ENCODE measurements around the gene FANCD2OS. TPM values are rescaled to one million over a fixed set of nuclear protein-coding genes. Genes with fewer than 3 reads are reported as not detected.
"Not testable (repeated sequence)": the region's sequence is repeated elsewhere in the genome, so short reads cannot be mapped to it uniquely, and the experiment has no call there.

The FANCD2OS gene
- total and polyA plus RNA-seq, 2 donors from 2014 or later, result not detected

DNA sequence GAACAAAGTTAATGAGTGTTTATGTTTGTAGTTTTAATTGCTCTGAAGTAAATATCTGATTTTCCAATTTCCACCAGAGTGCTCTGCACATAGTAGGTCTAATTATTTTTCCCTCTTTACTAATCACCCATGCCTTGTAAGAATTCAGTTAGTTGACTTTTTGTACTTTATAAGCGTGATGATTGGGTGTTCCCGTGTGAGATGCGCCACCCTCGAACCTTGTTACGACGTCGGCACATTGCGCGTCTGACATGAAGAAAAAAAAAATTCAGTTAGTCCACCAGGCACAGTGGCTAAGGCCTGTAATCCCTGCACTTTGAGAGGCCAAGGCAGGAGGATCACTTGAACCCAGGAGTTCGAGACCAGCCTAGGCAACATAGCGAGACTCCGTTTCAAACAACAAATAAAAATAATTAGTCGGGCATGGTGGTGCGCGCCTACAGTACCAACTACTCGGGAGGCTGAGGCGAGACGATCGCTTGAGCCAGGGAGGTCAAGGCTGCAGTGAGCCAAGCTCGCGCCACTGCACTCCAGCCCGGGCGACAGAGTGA is 33.0 kb upstream of the FANCD2OS start:
- TF ChIP-seq, protein P1, sequence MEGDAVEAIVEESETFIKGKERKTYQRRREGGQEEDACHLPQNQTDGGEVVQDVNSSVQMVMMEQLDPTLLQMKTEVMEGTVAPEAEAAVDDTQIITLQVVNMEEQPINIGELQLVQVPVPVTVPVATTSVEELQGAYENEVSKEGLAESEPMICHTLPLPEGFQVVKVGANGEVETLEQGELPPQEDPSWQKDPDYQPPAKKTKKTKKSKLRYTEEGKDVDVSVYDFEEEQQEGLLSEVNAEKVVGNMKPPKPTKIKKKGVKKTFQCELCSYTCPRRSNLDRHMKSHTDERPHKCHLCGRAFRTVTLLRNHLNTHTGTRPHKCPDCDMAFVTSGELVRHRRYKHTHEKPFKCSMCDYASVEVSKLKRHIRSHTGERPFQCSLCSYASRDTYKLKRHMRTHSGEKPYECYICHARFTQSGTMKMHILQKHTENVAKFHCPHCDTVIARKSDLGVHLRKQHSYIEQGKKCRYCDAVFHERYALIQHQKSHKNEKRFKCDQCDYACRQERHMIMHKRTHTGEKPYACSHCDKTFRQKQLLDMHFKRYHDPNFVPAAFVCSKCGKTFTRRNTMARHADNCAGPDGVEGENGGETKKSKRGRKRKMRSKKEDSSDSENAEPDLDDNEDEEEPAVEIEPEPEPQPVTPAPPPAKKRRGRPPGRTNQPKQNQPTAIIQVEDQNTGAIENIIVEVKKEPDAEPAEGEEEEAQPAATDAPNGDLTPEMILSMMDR (IDR thresholded peaks at IDR 0.05; ENCODE audit: borderline replicate concordance, extremely low read depth, insufficient read depth), result no peak
- no peak overlapping the region for H3K9ac ChIP-seq (ENCODE audit: low read length in 3 of 3)
- no peak for FAIRE-seq

DNA sequence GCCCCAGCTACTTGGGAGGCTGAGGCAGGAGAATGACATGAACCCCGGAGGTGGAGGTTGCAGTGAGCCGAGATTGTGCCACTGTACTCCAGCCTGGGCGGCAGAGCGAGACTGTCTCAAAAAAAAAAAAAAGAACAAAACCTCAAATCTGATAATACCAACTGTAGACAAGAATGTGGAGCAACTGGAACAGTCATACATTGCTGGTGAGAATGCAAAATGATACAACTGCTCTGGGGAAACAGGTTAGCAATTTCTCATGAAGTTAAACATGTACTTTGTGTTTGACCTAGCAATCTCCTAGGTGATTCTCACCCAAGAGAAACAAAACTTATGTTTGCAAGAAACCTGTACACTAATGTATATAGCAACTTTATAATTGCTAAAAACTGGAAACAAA is 29.1 kb upstream of the FANCD2OS start:
- Histone ChIP-seq H3K27ac (ENCODE audit: low read depth in 2 of 2, low read length in 2 of 2) (no peak overlapping the region), H3K9ac (ENCODE audit: low read length in 3 of 3) (no peak overlapping the region), H3K9me3 (ENCODE audit: control insufficient read depth in 2 of 3, insufficient read depth in 1 of 3, low read length in 3 of 3) (no peaks in the 10 kb centered on the region), H3K4me3 (ENCODE audit: low read length in 3 of 3) (no peak overlapping the region), H3K27me3 (ENCODE audit: control insufficient read depth, insufficient read depth, low read length) (no peaks in the 10 kb centered on the region), H3K4me1 (ENCODE audit: control insufficient read depth in 2 of 3, insufficient read depth in 2 of 3, low read depth in 1 of 3, low read length in 3 of 3) (no peaks in the 10 kb centered on the region), H3K36me3 (ENCODE audit: control insufficient read depth in 2 of 3, insufficient read depth in 3 of 3, low read length in 3 of 3) (no peaks in the 10 kb centered on the region)
- TF ChIP-seq, protein P1 (IDR thresholded peaks at IDR 0.05; ENCODE audit: borderline replicate concordance, extremely low read depth, insufficient read depth), result no peak
- DNase-seq (no peak), FAIRE-seq (no peak)
- intact Hi-C loops (cut with DNase I), result no loop called here

More for the DNA sequence above, 33.0 kb upstream of the FANCD2OS start:
- no peaks in the 10 kb centered on the region for H3K36me3 ChIP-seq (ENCODE audit: control insufficient read depth in 2 of 3, insufficient read depth in 3 of 3, low read length in 3 of 3)
- no peaks in the 10 kb centered on the region for H3K27me3 ChIP-seq (ENCODE audit: control insufficient read depth, insufficient read depth, low read length)
- intact Hi-C loops (cut with DNase I), result no loop called here
- no peaks in the 10 kb centered on the region for H3K9me3 ChIP-seq (ENCODE audit: control insufficient read depth in 2 of 3, insufficient read depth in 1 of 3, low read length in 3 of 3)
- peak overlapping the region in 2 of 3 donors; percentile 63 to 79 for H3K4me3 ChIP-seq (ENCODE audit: low read length in 3 of 3)
- peak overlapping the region in 1 of 2 donors; percentile 76 for H3K27ac ChIP-seq (ENCODE audit: low read depth in 2 of 2, low read length in 2 of 2)
- peak in 1 of 5 donors; percentile 76 for DNase-seq
- H3K4me1 ChIP-seq (ENCODE audit: control insufficient read depth in 2 of 3, insufficient read depth in 2 of 3, low read depth in 1 of 3, low read length in 3 of 3), result peaks cover 0 to 13% (median 0%) of the 10 kb centered on the region in 3 donors

DNA sequence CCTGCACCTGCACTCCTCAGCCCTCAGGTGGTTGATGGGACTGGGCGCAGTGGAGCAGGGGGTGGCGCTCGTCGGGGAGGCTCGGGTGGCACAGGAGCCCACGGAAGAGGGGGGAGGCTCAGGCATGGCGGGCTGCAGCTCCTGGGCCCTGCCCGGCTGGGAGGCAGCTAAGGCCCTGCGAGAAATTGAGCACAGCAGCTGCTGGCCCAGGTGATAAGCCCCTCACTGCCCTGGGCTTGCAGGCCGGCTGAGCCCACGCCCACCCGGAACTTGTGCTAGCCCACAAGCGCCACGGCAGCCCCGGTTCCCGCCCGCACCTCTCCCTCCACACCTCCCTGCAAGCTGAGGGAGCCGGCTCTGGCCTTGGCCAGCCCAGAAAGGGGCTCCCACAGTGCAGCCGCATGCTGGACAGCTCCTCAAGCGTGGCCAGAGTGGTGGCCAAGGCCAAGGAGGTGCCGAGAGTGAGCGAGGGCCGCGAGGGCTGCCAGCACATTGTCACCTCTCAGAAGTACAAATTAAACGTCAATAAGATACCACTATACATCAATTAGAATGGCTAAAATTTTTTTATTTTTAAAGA is 28.5 kb upstream of the FANCD2OS start:
- Histone ChIP-seq H3K9ac (ENCODE audit: low read length in 3 of 3) (no peak overlapping the region), H3K9me3 (ENCODE audit: control insufficient read depth in 2 of 3, insufficient read depth in 1 of 3, low read length in 3 of 3) (no peaks in the 10 kb centered on the region), H3K27ac (ENCODE audit: low read depth in 2 of 2, low read length in 2 of 2) (no peak overlapping the region), H3K36me3 (ENCODE audit: control insufficient read depth in 2 of 3, insufficient read depth in 3 of 3, low read length in 3 of 3) (no peaks in the 10 kb centered on the region), H3K27me3 (ENCODE audit: control insufficient read depth, insufficient read depth, low read length) (no peaks in the 10 kb centered on the region), H3K4me1 (ENCODE audit: control insufficient read depth in 2 of 3, insufficient read depth in 2 of 3, low read depth in 1 of 3, low read length in 3 of 3) (no peaks in the 10 kb centered on the region), H3K4me3 (ENCODE audit: low read length in 3 of 3) (no peak overlapping the region)
- intact Hi-C loops (cut with DNase I), result no loop called here
- no peak for FAIRE-seq
- no peak for DNase-seq
- TF ChIP-seq, protein P1 (IDR thresholded peaks at IDR 0.05; ENCODE audit: borderline replicate concordance, extremely low read depth, insufficient read depth), result no peak

DNA sequence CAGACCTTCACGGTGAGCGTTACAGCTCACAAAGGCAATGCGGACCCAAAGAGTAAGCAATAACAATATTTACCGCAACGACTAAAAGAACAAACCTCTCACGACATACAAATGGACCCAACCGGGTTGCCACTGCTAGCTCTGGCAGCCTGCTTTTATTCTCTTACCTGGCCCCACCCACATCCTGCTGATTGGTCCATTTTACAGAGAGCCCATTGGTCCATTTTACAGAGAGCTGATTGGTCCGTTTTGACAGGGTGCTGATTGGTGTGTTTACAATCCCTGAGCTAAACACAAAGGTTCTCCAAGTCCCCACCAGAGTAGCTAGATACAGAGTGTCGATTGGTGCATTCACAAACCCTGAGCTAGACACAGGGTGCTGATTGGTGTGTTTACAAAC is 27.8 kb upstream of the FANCD2OS start:
- H3K9ac ChIP-seq (ENCODE audit: low read length in 3 of 3); FAIRE-seq; intact Hi-C loops (cut with DNase I); H3K36me3 ChIP-seq (ENCODE audit: control insufficient read depth in 2 of 3, insufficient read depth in 3 of 3, low read length in 3 of 3); H3K4me1 ChIP-seq (ENCODE audit: control insufficient read depth in 2 of 3, insufficient read depth in 2 of 3, low read depth in 1 of 3, low read length in 3 of 3); H3K4me3 ChIP-seq (ENCODE audit: low read length in 3 of 3); H3K27ac ChIP-seq (ENCODE audit: low read depth in 2 of 2, low read length in 2 of 2); H3K27me3 ChIP-seq (ENCODE audit: control insufficient read depth, insufficient read depth, low read length); DNase-seq; H3K9me3 ChIP-seq (ENCODE audit: control insufficient read depth in 2 of 3, insufficient read depth in 1 of 3, low read length in 3 of 3): not testable (repeated sequence)

Data from kidney (tissue), 14 donors.